T47D (cell line): Measurements from ENCODE around the gene PRODH.
"Not testable (repeated sequence)": the region's sequence is repeated elsewhere in the genome, so short reads cannot be mapped to it uniquely, and the experiment has no call there.

ENCODE experiments used
- DNase-seq, 2 experiments: peaks; one replicate each; pipeline versions ENCODE4 v3.0.0 to v3.0.0-alpha.2; 2011 to 2012; ENCODE audit warnings: low read depth in 1 of 2, low spot score in 1 of 2
- JUND ChIP-seq: IDR thresholded peaks from 2 replicates; pipeline ENCODE4 v1.6.1; 2012; ENCODE audit warnings: low read depth
- in situ Hi-C: cut with HindIII; loops from 2 replicates; pipeline ENCODE4 v1.10.0; 2016; ENCODE audit warnings: low sequenced_read_pairs, low pct_unique_long_range_greater_than_20kb

The PRODH gene

DNA sequence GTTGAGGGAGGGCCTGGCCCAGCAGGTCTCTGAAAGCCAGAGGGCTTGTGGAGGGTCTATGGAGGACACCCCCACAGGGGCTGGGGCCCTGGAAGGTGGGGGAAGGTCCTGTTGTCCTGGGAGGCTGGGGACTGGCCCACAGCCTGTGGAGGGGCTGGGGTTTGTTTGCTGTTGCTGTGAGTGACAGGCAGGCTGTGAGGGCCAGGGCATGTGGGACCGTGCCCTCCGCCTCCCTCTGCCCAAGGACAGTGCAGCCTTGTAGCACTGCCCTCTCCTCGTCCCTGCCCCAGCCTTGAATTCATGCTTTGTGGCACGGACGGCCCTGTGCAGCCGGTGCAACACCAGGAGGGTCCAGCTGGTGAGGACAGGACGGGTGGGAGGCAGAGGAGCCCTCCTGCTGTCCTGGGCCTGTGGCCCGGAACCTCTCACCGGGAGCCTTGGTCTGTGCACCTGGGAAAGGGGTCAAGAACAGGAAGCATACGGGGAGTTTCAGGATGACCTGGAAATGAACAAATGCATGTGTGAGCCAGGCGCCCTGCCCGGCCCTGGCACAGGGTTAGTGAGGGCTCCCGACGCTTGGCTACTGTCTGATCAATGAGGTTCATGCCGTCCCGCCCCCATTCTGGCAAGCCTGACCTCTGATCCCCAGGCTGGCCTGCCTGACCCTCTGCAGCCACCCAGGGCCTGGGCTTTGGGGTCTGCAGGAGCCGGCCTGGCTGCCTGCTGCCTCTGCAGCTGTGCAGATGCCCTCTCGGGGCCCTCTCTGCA lies 37.4 kb upstream of the PRODH start:
- TF ChIP-seq JUND, result no peak
- in situ Hi-C loops, result no loop called here
- no peak for DNase-seq

DNA sequence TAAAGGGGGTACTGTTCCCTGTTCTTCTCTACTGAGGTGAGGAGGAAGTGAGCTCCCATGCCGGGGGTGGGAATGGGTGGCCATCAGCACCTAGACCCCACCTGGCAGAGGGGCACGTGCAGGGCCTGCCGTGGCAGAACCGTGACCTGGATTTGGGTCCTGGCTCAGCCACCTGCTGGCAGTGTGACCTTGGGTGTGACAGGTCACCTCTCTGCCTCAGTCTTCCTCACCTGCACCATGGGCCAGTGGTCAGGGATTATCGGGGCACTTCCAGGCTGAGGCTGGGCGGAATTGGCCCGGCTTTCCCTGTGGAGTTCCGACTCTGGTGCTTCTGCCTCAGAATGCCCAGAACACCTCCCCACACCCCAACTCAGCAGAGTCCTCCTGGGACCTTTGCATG lies 36.5 kb upstream of the PRODH start:
- DNase-seq, in situ Hi-C loops: not testable (repeated sequence)

DNA sequence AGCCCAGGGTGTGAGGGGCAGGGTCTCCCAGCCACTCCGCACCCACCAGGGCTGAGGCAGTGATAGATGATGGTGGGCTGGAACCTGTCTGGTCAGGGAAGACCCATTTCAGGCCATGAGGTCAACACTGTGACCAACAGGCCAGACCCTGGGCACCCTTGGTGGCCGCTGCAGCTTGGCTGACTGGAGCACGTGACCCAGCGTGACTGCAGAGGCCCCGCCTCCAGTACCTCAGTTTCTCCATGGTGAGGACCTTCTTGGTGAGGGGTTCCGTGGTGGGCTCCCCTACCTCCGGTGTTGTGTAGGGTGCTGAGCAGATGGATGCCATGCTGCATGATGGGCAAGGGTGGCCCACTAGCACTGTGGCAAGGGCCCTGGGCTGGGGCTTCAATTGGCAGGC lies 35.9 kb upstream of the PRODH start:
- in situ Hi-C loops, DNase-seq: not testable (repeated sequence)

DNA sequence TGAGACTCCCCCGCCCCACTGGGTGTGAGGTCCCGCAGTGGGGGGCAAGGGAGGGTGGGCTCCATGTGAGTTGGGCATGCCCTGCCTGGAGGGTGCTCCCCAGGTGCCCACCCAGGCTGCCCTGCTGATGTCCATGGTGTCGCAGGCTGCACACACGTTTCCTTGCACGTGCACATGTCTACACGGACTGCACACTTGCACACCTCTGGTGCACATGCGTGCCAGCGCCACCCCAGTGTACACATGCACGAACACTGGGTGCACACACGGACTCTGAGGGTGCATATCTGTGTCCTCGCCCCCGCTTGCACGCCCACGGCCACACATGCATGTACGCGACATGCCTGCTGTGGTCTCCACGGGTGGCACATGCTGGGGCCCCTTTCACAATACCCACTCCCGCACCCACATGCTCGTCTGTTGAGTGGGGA lies 35.2 kb upstream of the PRODH start:
- TF ChIP-seq JUND, result no peak
- in situ Hi-C loops, result no loop called here
- DNase-seq, result no peak

DNA sequence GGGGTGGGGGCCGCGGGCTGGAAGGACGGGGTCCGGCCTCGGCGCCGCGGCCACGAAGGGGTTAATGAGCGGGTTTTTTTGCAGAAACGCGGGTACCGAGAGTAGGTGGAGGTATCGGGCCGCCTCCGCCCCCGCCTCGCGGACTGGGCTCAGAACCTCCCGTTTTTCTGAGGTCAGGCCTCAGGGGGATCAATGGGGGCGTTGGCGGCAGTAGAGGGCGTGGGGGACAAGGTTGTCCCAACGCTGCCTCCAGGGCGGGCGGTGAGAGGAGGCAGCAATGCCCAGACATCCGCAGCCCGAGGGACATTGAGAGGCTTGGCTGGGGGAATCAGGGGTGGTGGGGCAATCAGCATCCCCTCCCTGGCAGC lies 34.8 kb upstream of the PRODH start:
- TF ChIP-seq JUND, result no peak
- DNase-seq, result no peak
- in situ Hi-C loops, result no loop called here

DNA sequence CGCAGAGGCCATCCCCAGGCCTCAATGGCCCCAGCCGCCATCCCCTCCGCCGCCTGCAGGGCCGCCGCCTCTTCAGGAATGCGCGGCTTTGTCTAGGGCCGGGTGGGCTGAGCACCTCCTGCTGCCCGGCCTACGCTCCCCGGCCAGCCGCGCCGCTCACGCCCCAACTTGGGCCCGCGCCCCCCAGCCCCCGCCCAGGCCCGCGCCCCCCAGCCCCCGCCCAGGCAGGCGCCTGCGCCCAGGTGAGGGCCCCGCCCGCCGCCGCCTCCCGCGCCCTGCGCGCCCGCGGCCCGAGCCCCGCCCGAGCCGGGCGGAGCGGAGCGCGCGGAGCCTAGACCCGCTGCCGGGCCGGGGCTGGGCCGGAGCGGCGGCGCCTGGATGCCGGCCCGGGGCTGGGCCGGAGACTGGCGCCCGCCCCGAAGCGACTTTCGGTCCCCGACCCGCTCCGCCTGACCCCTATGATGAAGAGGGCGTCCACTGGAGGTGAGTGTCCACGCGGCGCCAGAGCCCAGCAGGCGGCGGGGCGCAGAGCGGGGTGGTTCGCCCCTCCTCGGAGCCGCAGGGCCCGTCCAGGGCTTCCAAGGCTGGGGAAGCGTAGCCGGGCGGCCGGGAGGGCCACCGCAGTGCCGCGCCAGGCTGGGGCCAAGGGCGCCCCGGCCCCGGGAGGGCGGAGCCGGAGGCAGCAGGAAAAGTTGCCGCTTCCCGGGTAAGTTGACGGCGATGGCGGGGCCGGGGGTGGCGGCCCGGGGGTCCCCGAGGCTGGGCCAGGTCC lies 34.3 kb upstream of the PRODH start:
- TF ChIP-seq JUND, result no peak
- DNase-seq, result peak in 1 of 2 experiments; percentile 23
- in situ Hi-C loops, result no loop called here

DNA sequence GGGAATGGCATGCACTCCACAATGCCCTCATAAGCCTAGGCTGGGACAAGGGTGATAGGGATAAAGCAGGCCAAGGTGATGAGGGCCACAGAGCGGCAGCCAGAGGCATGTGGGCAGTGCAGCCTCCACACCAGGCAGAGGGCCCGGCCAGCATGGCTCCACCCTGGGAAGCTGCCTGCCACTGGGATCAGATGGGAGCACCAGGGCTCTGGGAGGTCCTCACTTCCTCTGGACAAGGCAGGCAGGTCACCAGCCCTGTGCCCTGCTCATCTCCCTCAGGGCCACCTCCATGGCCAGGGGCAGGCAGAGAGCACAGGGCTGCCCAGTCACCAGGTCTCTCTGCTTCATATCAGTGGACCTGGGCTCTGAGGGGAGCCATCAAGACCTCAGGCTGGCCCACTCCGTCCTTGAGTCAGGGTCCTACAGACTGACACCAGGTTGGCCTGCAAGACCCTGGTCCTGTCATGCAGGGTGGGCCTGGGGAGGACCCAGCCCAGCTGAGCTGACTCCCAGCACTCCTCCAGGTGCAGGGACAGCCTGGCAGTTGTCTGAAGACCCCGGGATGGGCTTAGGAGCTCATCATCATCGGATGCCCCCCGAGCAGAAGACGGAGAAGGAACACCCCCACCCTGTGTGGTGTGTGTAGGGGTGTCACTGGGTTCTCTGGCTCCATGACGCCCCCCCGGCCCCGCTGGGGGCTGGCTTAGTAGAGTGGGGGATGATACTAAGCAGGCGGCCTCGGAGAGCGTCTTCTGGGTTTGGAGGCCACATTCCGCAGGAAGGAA lies 33.3 kb upstream of the PRODH start:
- DNase-seq, in situ Hi-C loops: not testable (repeated sequence)

DNA sequence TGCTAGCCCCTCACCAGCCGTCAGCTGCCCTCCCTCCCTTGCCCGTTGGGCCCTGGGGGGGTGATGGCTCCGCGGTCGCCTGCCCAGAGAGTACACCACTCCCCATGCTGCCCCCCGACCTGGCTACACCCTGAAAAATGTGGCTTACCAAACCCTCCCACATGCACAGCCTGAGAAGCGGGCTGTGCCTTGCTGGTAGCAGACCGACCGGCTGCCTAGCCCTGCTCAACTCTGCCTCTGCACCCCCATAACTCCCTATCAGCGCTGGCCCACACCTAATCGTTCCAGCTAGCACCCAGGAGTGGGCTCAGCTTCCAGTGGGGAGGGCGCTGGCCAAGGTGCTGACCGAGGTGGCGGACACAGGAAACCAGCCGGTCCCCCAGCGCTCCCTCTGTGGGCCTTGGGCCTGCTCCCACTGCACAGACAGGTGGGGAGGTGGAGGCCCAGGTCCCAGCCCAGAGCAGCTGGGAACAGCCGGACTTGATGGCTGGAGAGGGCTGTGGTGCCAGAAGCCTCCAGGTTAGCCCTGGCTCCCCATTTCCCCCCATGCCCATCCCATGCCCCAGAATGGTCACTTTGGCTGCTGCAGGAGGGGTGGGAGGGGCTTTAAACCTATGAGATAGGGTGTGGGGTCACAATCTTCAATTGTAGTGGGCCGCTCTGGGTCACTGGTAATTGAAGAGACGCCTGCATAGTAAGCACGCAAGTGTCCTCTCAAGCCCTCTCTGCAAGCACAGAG lies 32.1 kb upstream of the PRODH start:
- DNase-seq, result peak in 1 of 2 experiments; percentile 33
- in situ Hi-C loops, result no loop called here
- no peak for TF ChIP-seq JUND

DNA sequence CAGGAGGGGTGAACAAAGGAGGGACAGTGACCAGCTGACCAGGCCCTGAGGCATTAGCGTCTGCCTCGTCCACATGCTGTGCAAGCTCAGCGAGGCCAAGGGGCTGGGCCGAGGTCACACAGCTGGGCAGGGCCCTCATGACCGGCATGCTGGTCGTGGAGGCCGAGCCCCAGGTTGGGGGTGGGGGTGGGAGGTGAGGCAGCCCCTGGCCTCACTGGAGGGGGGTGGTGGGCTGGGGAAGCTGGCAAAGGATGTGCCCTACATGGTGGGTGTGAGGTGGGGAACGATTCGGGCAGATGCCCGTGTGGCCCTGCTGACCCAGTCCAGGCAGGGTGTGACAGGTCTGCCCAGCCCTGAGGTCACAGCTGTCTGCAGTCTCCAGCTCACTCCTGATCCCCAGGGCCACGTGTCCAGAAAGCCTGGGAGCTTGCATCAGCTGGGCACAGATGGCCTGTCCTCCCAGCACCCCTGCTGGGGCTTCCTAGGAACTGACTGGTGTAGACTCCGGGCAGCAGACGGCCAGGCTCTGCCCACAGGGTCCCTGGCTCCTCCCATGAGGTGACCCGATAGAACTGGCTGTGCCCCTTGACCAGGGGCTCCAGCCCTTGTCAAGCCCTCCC lies 31.4 kb upstream of the PRODH start:
- peak in 1 of 2 experiments; percentile 15 for DNase-seq
- in situ Hi-C loops, result not testable (repeated sequence)

DNA sequence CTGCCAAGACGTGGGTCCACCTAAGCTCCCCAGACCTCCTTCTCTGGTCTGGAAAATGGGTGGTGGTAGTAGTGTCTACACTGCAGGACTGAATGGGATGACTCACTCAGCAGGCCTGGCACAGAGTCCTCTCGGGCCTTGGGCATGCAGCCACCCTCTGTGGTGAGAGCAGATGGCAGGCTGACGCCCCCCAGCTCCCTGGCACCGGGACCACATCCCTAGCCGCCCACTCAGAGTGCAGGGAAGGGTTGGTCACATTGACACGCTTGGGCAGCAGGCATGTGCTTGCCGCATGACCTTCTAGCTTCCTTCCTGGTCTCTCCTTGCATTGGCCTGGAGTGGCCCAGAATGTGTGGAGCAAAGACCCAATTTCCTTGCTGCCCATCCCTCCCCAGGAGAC lies 30.7 kb upstream of the PRODH start:
- no peak for DNase-seq
- no peak for TF ChIP-seq JUND
- in situ Hi-C loops, result no loop called here

DNA sequence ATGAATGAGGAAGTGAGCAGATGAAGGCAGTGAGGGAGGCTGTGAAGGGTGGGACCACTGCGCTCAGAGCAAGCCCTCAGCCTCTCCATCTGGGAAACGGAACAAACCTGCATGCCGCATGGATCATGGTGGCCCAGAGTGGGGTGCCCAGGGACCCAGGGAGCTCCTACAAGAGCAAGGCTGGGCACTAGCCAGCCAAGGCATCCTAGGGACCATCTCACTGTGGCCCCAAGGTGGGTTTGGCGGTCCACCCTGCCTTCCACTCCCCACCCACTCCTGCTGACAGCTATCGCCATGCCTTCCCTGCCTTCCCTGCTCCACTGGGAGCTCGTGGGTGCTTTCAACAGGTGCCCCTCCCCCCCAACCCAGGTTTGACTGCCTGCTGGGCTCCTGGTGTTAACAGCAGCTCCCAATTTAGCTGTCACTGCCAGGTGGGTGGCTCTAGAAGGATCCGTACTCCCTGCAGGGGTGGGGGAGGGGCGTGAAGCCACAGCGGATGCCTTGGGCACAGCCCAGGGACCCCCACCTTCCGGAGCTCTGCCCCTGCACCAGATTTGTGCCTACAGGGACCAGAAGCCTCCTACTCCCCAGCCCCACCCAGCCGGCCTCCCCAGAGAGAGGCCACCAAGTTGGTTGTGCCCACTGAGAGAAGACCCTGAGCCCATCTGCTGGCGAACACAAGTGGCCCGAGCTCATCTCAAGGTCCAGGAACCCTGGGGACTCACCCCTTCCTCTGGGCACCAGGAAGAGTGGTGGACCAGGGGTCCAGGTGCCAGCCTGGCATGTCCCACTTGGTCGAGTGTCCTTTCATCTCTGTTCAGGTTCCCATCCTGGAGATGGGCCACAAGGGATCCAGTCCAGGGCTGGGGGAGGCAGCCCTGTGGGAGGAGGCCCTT lies 29.7 kb upstream of the PRODH start:
- in situ Hi-C loops, result no loop called here
- DNase-seq, result no peak
- no peak for TF ChIP-seq JUND

DNA sequence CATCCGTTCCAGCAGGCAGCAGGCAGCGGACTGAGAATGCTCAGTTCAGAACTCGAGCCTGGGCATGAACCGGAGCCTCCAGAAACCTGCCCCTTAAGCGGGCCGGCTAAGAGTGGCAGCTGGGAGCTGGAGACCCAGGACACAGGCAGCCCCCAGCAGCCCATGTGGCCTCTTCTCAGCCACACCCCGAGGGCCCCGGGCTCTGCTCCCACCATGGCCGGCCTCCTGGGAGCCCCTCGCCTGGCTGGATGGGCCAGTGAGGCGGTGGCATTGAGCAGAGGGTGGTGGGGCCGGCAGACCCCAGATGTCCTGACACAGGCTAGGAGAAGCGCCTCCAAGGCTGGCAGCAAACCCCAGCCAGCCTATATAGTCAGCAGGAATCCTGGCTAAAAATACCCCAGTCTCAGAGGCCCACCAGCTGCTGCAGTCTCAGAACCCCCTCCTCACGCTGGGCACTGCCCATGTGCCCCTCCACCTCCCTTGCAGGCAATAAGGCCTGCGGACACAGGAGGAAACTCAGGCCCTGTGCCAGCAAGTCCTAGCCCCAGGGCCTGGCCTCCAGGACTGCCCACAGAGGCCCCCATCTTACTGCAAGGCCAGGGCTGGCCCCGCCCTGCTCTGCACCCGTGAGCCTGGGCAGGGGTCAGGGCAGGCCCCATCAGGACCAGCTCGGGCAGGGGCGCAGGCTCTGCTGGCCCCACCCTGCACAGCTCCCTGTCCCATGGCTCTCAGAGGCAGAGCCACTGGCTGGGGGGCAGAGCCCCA lies 28.6 kb upstream of the PRODH start:
- in situ Hi-C loops, DNase-seq: not testable (repeated sequence)

DNA sequence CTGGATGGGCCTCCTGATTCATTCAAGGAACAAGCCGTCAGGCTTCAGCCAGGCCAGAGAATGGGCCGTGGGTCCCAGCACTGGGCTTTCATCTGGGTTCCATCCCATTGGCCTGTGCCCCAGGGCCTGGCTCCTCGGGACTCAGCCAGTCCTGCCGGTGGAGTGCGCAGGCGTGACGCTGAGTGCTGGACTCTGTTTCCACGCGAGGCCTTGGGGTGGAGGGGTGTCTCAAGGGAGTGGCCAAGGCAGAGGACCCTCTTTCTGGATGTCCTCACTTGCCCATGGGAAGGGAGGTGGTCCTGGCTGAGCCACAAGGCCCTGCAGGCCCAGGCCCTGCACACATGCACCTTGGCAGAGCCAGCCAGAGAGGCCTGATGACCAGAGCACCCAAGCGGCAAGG lies 28.0 kb upstream of the PRODH start:
- in situ Hi-C loops, DNase-seq: not testable (repeated sequence)
